H9 (cell line): ENCODE data around the gene LDB2. TPM values are rescaled to one million over a fixed set of nuclear protein-coding genes. Genes with fewer than 3 reads are reported as not detected.

Source experiments
- DNase-seq: peaks from one replicate; pipeline ENCODE4 v3.0.0-alpha.2; 2017
- H2AFZ ChIP-seq: one replicate; pipeline ENCODE4 v1.6.1; 2013; ENCODE audit warnings: mild to moderate bottlenecking, low read length, control low read depth, moderate library complexity
- H2AK5ac ChIP-seq: 2 replicates; pipeline ENCODE4 v1.6.1; 2013; ENCODE audit warnings: low read length, control low read depth, mixed read lengths; ENCODE audit not compliant: insufficient read length
- H2BK120ac ChIP-seq: one replicate; pipeline ENCODE4 v1.6.1; 2013; ENCODE audit warnings: low read depth, mild to moderate bottlenecking, low read length, control low read depth, inconsistent platforms; ENCODE audit not compliant: poor library complexity, severe bottlenecking
- H2BK12ac ChIP-seq: 2 replicates; pipeline ENCODE4 v1.6.1; 2013; ENCODE audit warnings: low read length, control low read depth, mixed read lengths, low read depth; ENCODE audit not compliant: insufficient read length
- H2BK15ac ChIP-seq: 2 replicates; pipeline ENCODE4 v1.6.1; 2013; ENCODE audit warnings: low read depth, low read length, control low read depth
- H2BK20ac ChIP-seq: one replicate; pipeline ENCODE4 v1.6.1; 2013; ENCODE audit warnings: low read depth, mild to moderate bottlenecking, low read length, control low read depth, inconsistent platforms; ENCODE audit not compliant: poor library complexity, severe bottlenecking
- H2BK5ac ChIP-seq: 2 replicates; pipeline ENCODE4 v1.6.1; 2013; ENCODE audit warnings: low read length, control low read depth, mixed read lengths; ENCODE audit not compliant: insufficient read length
- H3K14ac ChIP-seq: 2 replicates; pipeline ENCODE4 v1.6.1; 2013; ENCODE audit warnings: low read length, control low read depth; ENCODE audit not compliant: insufficient read depth
- H3K18ac ChIP-seq: 2 replicates; pipeline ENCODE4 v1.6.1; 2013; ENCODE audit warnings: low read depth, mild to moderate bottlenecking, mixed read lengths, low read length, control low read depth; ENCODE audit not compliant: insufficient read length
- H3K23ac ChIP-seq: 2 replicates; pipeline ENCODE4 v1.6.1; 2013; ENCODE audit warnings: low read length, control low read depth, mixed read lengths, low read depth; ENCODE audit not compliant: insufficient read length
- H3K23me2 ChIP-seq: 2 replicates; pipeline ENCODE4 v1.6.1; 2013; ENCODE audit warnings: low read depth, mild to moderate bottlenecking, mixed read lengths, low read length, control low read depth; ENCODE audit not compliant: insufficient read length, poor library complexity, severe bottlenecking
- H3K27ac ChIP-seq: 2 replicates; pipeline ENCODE4 v1.5.1; 2013; ENCODE audit warnings: low read length, control low read depth, mixed read lengths, low read depth; ENCODE audit not compliant: insufficient read length
- H3K27me3 ChIP-seq: 2 replicates; pipeline ENCODE4 v1.6.1; 2013; ENCODE audit warnings: low read length, control low read depth, inconsistent platforms; ENCODE audit not compliant: insufficient read depth
- H3K4ac ChIP-seq: 2 replicates; pipeline ENCODE4 v1.6.1; 2013; ENCODE audit warnings: low read depth, mild to moderate bottlenecking, control low read depth, inconsistent platforms, low read length, moderate library complexity
- H3K4me1 ChIP-seq: 2 replicates; pipeline ENCODE4 v1.6.1; 2013; ENCODE audit warnings: low read length, control low read depth, inconsistent platforms; ENCODE audit not compliant: insufficient read depth
- H3K4me2 ChIP-seq: 2 replicates; pipeline ENCODE4 v1.6.1; 2013; ENCODE audit warnings: low read length, control low read depth, mixed read lengths; ENCODE audit not compliant: insufficient read length, insufficient read depth
- H3K56ac ChIP-seq: 2 replicates; pipeline ENCODE4 v1.6.1; 2013; ENCODE audit warnings: low read depth, mild to moderate bottlenecking, mixed read lengths, low read length, control low read depth; ENCODE audit not compliant: insufficient read length
- H3K79me1 ChIP-seq: 2 replicates; pipeline ENCODE4 v1.6.1; 2013; ENCODE audit warnings: low read depth, mild to moderate bottlenecking, moderate library complexity, low read length, control low read depth, inconsistent platforms; ENCODE audit not compliant: insufficient read depth, poor library complexity, severe bottlenecking
- H3K79me2 ChIP-seq: 2 replicates; pipeline ENCODE4 v1.6.1; 2013; ENCODE audit warnings: low read length, control low read depth, inconsistent platforms; ENCODE audit not compliant: insufficient read depth
- H3K9ac ChIP-seq: 2 replicates; pipeline ENCODE4 v1.6.1; 2013; ENCODE audit warnings: low read length, control low read depth, mixed read lengths; ENCODE audit not compliant: insufficient read length; ENCODE audit errors: extremely low read depth
- H3K9me3 ChIP-seq: one replicate; pipeline ENCODE4 v1.6.1; 2013; ENCODE audit warnings: low read depth, low read length, inconsistent platforms; ENCODE audit not compliant: control insufficient read depth
- H3T11ph ChIP-seq: one replicate; pipeline ENCODE4 v1.6.1; 2013; ENCODE audit warnings: mild to moderate bottlenecking, low read length, control low read depth, inconsistent platforms
- H4K20me1 ChIP-seq: one replicate; pipeline ENCODE4 v1.6.1; 2013; ENCODE audit not compliant: control insufficient read depth, insufficient read length, insufficient read depth
- H4K5ac ChIP-seq: 2 replicates; pipeline ENCODE4 v1.6.1; 2013; ENCODE audit warnings: low read depth, mild to moderate bottlenecking, mixed read lengths, low read length, control low read depth; ENCODE audit not compliant: insufficient read length
- H4K8ac ChIP-seq: replicated peaks from 2 replicates; pipeline ENCODE4 v1.6.1; 2013; ENCODE audit warnings: low read length, control low read depth, mixed read lengths, low read depth; ENCODE audit not compliant: insufficient read length
- H4K91ac ChIP-seq: 2 replicates; pipeline ENCODE4 v1.6.1; 2013; ENCODE audit warnings: low read depth, mild to moderate bottlenecking, moderate library complexity, mixed read lengths, low read length, control low read depth; ENCODE audit not compliant: insufficient read length
- H3K27ac Mint-ChIP-seq, 3 experiments: 2 replicates in 2 of 3; 3 replicates in 1 of 3; pipeline ENCODE4 v1.8.0; 2020 to 2021; ENCODE audit warnings: mixed read lengths in 3 of 3, mild to moderate bottlenecking in 1 of 3, moderate library complexity in 1 of 3
- H3K27me3 Mint-ChIP-seq: 2 replicates; pipeline ENCODE4 v1.8.0; 2021; ENCODE audit warnings: low read depth, mild to moderate bottlenecking, moderate library complexity, mixed read lengths
- H3K36me3 Mint-ChIP-seq, 3 experiments: 2 replicates in 2 of 3; 3 replicates in 1 of 3; pipeline ENCODE4 v1.8.0; 2020 to 2021; ENCODE audit warnings: low read depth in 3 of 3, mixed read lengths in 3 of 3; ENCODE audit not compliant: insufficient read depth in 1 of 3
- H3K4me1 Mint-ChIP-seq, 2 experiments: 2 replicates each; pipeline ENCODE4 v1.8.0; 2020; ENCODE audit warnings: mixed read lengths in 2 of 2
- H3K4me3 Mint-ChIP-seq, 2 experiments: 2 replicates in 1 of 2; 3 replicates in 1 of 2; pipeline ENCODE4 v1.8.0; 2020 to 2021; ENCODE audit warnings: mild to moderate bottlenecking in 2 of 2, mixed read lengths in 2 of 2, moderate library complexity in 1 of 2
- H3K9me3 Mint-ChIP-seq, 2 experiments: 2 replicates in 1 of 2; 3 replicates in 1 of 2; pipeline ENCODE4 v1.8.0; 2020; ENCODE audit warnings: mild to moderate bottlenecking in 2 of 2, mixed read lengths in 2 of 2, moderate library complexity in 1 of 2
- CTCF ChIP-seq: fragments of 200-600 bp; sonication (generic); conservative IDR thresholded peaks from 3 replicates; pipeline ENCODE4 v1.8.0; 2021; ENCODE audit warnings: antibody characterized with exemption, mild to moderate bottlenecking
- WGBS: extraction: QIAGEN DNeasy Blood & Tissue Kit; methylation state at CpG from one replicate; pipeline ENCODE4 v1.1.7; 2013; ENCODE audit warnings: missing lambda C conversion rate, low lambda C conversion rate, mixed read lengths; ENCODE audit not compliant: insufficient read length; ENCODE audit errors: extremely low coverage; 5-methylcytosine and 5-hydroxymethylcytosine counted together
- total RNA-seq: library from RNA; stranded (reverse); gene quantifications from 2 replicates; pipeline ENCODE4 v1.2.1, GENCODE V29; 2021

The LDB2 gene
- total RNA-seq, 1 experiment from 2014 or later: 22.5 TPM

- Mint-ChIP-seq H3K27me3 (no peaks in the 10 kb centered on the region), H3K4me1 (peaks cover 25 to 31% of the 10 kb centered on the region in 2 experiments)
- H3K14ac ChIP-seq: no peak overlapping the region
Observed at GRCh38 chr4:16833722-16834121, 64.7 kb downstream of the LDB2 start.

More at GRCh38 chr4:16833722-16834121, 64.7 kb downstream of the LDB2 start:
- Histone ChIP-seq H2BK12ac (no peak overlapping the region), H3K27ac (no peak overlapping the region), H3K23ac (no peak overlapping the region), H4K5ac (no peak overlapping the region), H2AFZ (no peak overlapping the region), H3K79me1 (no peaks in the 10 kb centered on the region), H3K79me2 (0 out of 2 replicates have a peak, but pooled peaks cover 2% of the 10 kb centered on the region), H3K56ac (no peak overlapping the region), H3K9ac (no peak overlapping the region), H2BK120ac (no peak overlapping the region), H3K4ac (no peak overlapping the region), H3K18ac (no peak overlapping the region), H2BK20ac (no peak overlapping the region), H3K23me2 (no peaks in the 10 kb centered on the region), H3T11ph (no peak overlapping the region), H3K9me3 (no peaks in the 10 kb centered on the region), H3K4me2 (no peak overlapping the region), H2BK15ac (no peak overlapping the region), H4K91ac (no peak overlapping the region), H2AK5ac (no peak overlapping the region), H4K8ac (no peak overlapping the region), H3K27me3 (no peaks in the 10 kb centered on the region), H2BK5ac (no peak overlapping the region), H4K20me1 (no peaks in the 10 kb centered on the region), H3K4me1 (peaks cover 9% of the 10 kb centered on the region; the same call in 1 of the 2 replicates)
- Mint-ChIP-seq H3K4me3 (no peak overlapping the region), H3K36me3 (peaks cover 0 to 5% (median 4%) of the 10 kb centered on the region in 3 experiments; a peak in 3 of 7 replicates), H3K9me3 (no peaks in the 10 kb centered on the region), H3K27ac (no peak overlapping the region; a peak in 1 of 7 replicates)
- TF ChIP-seq CTCF: no peak
- WGBS: no CpG with 5 or more reads among the region's 4 CpGs
- DNase-seq: no peak
